Measurements from ENCODE around the gene HSD11B2.
A peak's percentile ranks its signal among the peaks of the same experiment; 100 is the strongest.

HSD11B2 gene

GRCh38 chr16:67396159-67397035 lies 34.5 kb upstream of the HSD11B2 start:
- peak in 24 of 56 donors; percentile 9 to 74 (median 40) for DNase-seq

- DNase-seq, result no peak
Measured at GRCh38 chr16:67397036-67397801, 33.7 kb upstream of the HSD11B2 start.

GRCh38 chr16:67397812-67398545 lies 32.9 kb upstream of the HSD11B2 start:
- no peak for DNase-seq

GRCh38 chr16:67398546-67399217 lies 32.2 kb upstream of the HSD11B2 start:
- DNase-seq, result no peak

GRCh38 chr16:67399218-67399733 lies 31.6 kb upstream of the HSD11B2 start:
- DNase-seq, result peak in 32 of 56 donors; percentile 16 to 68 (median 36)

- no peak for DNase-seq
Measured at GRCh38 chr16:67399749-67400704, 30.9 kb upstream of the HSD11B2 start.

- no peak for DNase-seq
Measured at GRCh38 chr16:67400901-67401300, 30.0 kb upstream of the HSD11B2 start.

GRCh38 chr16:67403976-67404555 lies 26.9 kb upstream of the HSD11B2 start:
- no peak for DNase-seq

GRCh38 chr16:67404740-67405226 lies 26.1 kb upstream of the HSD11B2 start:
- DNase-seq, result no peak

GRCh38 chr16:67405336-67405735 lies 25.6 kb upstream of the HSD11B2 start:
- DNase-seq, result no peak

- DNase-seq, result peak in 5 of 56 donors; percentile 11 to 37 (median 30)
Measured at GRCh38 chr16:67406111-67406971, 24.6 kb upstream of the HSD11B2 start.

GRCh38 chr16:67407176-67407787 lies 23.6 kb upstream of the HSD11B2 start:
- DNase-seq, result no peak

- no peak for DNase-seq
Measured at GRCh38 chr16:67407788-67408452, 23.0 kb upstream of the HSD11B2 start.

- no peak for DNase-seq
Measured at GRCh38 chr16:67409631-67410030, 21.3 kb upstream of the HSD11B2 start.

- DNase-seq, result no peak
Measured at GRCh38 chr16:67411339-67411738, 19.6 kb upstream of the HSD11B2 start.

- no peak for DNase-seq
Measured at GRCh38 chr16:67412294-67412693, 18.6 kb upstream of the HSD11B2 start.
